HUES64 (cell line): ENCODE results near the gene SLC2A11. TPM values are rescaled to one million over a fixed set of nuclear protein-coding genes. Genes with fewer than 3 reads are reported as not detected.

Experiments
- H3K27ac ChIP-seq: 2 replicates; pipeline ENCODE4 v1.7.0; 2013; ENCODE audit warnings: low read depth, low read length, inconsistent platforms
- H3K27me3 ChIP-seq: 2 replicates; pipeline ENCODE4 v1.6.1; 2013; ENCODE audit warnings: mild to moderate bottlenecking, low read length; ENCODE audit not compliant: insufficient read depth
- H3K36me3 ChIP-seq: 2 replicates; pipeline ENCODE4 v1.6.1; 2013; ENCODE audit warnings: mild to moderate bottlenecking, low read length; ENCODE audit not compliant: insufficient read depth
- H3K4me1 ChIP-seq: 2 replicates; pipeline ENCODE4 v1.6.1; 2013; ENCODE audit warnings: mild to moderate bottlenecking, low read length, moderate library complexity; ENCODE audit not compliant: insufficient read depth
- H3K4me3 ChIP-seq: 2 replicates; pipeline ENCODE4 v1.5.1; 2013; ENCODE audit warnings: mild to moderate bottlenecking, low read length, moderate library complexity
- H3K9ac ChIP-seq: 2 replicates; pipeline ENCODE4 v1.6.1; 2013; ENCODE audit warnings: mild to moderate bottlenecking, low read depth, low read length
- H3K9me3 ChIP-seq: 2 replicates; pipeline ENCODE4 v1.6.1; 2013; ENCODE audit warnings: low read depth, low read length; ENCODE audit not compliant: insufficient read depth
- WGBS: fragments of 150-250, 120-280 bp; methylation state at CpG from one replicate; pipeline ENCODE4 v1.1.7; 2013; ENCODE audit warnings: missing lambda C conversion rate; 5-methylcytosine and 5-hydroxymethylcytosine counted together
- polyA plus RNA-seq, 2 experiments: library from polyadenylated mRNA; stranded (reverse); fragments of 50-300 nt; gene quantifications; one replicate each; pipeline ENCODE4 v1.2.3, GENCODE V29; 2013

Gene SLC2A11, protein sequence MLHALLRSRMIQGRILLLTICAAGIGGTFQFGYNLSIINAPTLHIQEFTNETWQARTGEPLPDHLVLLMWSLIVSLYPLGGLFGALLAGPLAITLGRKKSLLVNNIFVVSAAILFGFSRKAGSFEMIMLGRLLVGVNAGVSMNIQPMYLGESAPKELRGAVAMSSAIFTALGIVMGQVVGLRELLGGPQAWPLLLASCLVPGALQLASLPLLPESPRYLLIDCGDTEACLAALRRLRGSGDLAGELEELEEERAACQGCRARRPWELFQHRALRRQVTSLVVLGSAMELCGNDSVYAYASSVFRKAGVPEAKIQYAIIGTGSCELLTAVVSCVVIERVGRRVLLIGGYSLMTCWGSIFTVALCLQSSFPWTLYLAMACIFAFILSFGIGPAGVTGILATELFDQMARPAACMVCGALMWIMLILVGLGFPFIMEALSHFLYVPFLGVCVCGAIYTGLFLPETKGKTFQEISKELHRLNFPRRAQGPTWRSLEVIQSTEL
- 10.3 TPM for polyA plus RNA-seq (2013, experiment 1 of 2)
- 8.8 TPM for polyA plus RNA-seq (2013, experiment 2 of 2)

DNA sequence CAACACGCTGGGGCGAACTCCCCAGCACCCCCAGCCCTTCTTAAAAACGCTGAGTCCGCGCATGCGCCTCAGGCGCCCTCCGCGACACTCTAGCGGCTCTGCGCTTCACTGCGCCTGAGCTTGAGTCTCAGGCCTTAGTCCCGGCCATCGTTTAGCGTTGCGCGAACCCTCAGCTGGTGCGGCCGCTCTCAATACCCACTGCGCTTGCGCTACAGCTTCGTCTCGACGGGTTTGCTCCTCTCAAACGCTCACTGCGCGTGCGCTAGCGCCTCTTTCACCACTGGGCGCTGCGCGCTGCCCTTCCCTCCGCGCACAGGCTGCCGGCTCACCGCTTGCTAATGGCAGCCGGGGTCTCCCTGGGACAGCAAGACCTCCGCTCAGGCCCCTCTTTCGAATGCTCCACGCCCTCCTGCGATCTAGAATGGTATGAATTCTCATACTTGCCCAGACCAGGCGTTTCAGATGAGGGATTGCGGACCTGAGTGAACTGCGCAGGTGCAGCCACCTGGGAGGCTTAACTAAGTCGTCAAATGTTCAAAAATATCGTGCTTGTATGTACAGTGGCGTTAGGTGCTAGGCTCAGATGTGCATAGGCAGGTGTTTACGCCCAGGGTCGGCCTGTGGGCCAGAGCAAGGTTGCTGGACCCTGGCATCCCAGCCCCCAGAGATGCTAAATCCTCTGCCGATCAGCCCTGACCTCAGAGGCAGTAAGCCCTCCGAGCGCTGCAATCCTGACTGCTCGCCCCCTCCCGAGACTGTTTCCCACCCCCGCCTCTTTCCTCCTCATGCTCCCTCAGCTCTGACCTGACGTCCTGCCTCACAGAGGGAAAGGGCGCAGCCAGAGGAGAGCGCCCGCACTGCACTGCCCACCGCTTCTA, at the start of gene SLC2A11:
Gene SLC2A11, plus strand, starts transcription at position 270 of the 878 bp plus-strand sequence. Its CDS starts 125 bp downstream, at position 395.
- 1% methylated on average over 60 of the region's 60 CpGs for WGBS
- no peaks in the 10 kb centered on the region for H3K36me3 ChIP-seq
- no peaks in the 10 kb centered on the region; the same call in 1 of the 2 replicates for H3K27me3 ChIP-seq
- peak within 1 kb of the TSS; percentile 66 for H3K9ac ChIP-seq
- peaks cover 13% of the 10 kb centered on the region; the same call in 1 of the 2 replicates for H3K4me1 ChIP-seq
- peak within 1 kb of the TSS; percentile 73 for H3K4me3 ChIP-seq
- no peaks in the 10 kb centered on the region for H3K9me3 ChIP-seq
- peak within 1 kb of the TSS; percentile 84; the same call in 1 of the 2 replicates for H3K27ac ChIP-seq

DNA sequence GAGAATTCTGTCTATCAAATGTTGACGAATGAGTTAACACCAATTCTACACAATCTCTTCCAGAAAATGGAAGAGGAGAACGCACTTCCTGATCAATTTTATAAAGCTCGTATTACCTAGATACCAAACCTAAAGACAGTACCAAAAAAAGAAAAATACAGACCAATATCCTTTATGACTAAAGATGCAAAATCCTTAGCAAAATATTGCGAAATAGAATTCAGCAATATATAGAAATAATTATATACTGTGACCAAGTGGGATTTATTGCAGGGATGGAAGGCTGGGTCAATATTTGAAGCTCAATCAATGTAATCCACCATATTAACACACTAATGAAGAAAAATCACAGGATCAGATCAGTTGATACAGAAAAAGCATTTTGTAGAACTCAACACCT, 45.3 kb upstream of the SLC2A11 start:
- no peaks in the 10 kb centered on the region for H3K9me3 ChIP-seq
- peaks cover 64% of the 10 kb centered on the region for H3K36me3 ChIP-seq
- H3K27ac ChIP-seq = no peak overlapping the region
- H3K4me1 ChIP-seq = no peaks in the 10 kb centered on the region
- no peaks in the 10 kb centered on the region for H3K27me3 ChIP-seq
- 93% methylated on average over 3 of the region's 4 CpGs for WGBS
- H3K4me3 ChIP-seq = no peak overlapping the region
- H3K9ac ChIP-seq = no peak overlapping the region

DNA sequence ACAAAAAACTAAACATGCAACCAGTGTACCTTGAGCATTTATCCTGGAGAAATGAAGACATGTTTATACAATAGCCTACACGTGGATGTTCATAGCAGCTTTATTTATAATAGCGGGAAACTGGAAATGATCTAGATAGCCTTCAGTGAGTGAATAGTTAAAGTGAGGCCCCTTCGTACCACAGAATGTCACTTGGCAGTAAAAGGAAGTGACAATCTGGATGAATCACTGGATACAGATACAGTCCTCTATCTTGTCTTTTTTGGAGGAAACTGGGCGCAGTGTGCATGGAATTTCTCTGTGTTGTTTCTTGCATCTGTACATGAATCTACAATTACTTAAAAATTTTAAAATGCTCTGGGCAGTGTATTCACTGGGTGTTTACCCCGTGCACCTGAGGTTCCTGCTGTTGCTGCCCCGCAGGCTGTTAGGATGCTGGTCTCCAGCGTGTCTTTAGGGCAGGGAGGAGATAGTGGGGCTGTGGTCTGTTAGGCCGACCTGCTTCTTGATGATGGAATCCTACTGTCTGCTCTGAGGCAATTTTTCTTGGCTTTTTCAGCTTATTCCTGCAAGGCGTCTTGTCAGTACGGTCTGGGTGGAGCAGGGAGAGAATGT, 42.0 kb upstream of the SLC2A11 start:
- no peak overlapping the region for H3K9ac ChIP-seq
- H3K4me3 ChIP-seq = no peak overlapping the region
- no peaks in the 10 kb centered on the region for H3K9me3 ChIP-seq
- H3K27me3 ChIP-seq = no peaks in the 10 kb centered on the region
- 86% methylated on average over 10 of the region's 10 CpGs for WGBS
- H3K36me3 ChIP-seq = peaks cover 88% of the 10 kb centered on the region
- H3K27ac ChIP-seq = no peak overlapping the region
- H3K4me1 ChIP-seq = no peaks in the 10 kb centered on the region

DNA sequence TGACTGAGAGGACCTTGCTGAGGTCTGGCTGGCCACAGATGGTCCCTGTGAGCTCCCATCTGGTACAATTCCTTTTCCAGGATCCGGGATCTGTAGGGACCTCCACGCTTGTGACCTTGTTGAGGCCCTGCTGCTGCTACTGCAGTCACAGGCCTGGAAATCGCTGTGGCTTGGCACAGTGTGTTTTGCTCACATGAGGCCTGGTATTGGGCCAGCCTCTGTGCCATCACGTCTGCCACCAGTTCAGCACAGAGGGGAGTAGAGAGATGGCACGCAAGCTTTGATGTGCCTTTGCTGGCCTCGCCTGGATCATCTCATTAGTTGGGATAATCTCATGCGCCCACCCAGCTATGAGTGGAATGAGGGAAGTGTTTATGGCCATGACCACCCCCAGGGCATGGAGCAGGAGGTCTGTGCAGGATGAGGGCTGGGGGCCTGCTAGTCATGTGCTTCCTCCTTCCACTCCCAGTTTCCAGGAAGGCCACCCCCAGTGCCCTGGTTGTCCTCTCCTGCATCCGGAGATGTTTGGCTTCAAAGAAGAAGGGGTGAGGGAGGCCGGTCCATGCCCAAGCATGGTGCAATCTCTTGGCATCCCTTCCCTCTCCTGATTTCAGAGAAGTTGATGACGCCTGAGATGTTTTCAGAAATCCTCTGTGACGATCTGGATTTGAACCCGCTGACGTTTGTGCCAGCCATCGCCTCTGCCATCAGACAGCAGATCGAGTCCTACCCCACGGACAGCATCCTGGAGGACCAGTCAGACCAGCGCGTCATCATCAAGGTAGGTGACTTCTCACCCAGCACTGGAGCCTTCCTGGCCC, 41.3 kb upstream of the SLC2A11 start:
- Histone ChIP-seq H3K4me3 (no peak overlapping the region), H3K36me3 (peaks cover 89% of the 10 kb centered on the region), H3K4me1 (no peaks in the 10 kb centered on the region), H3K9me3 (no peaks in the 10 kb centered on the region), H3K27ac (no peak overlapping the region), H3K27me3 (no peaks in the 10 kb centered on the region), H3K9ac (no peak overlapping the region)
- WGBS = 91% methylated on average over 18 of the region's 18 CpGs

DNA sequence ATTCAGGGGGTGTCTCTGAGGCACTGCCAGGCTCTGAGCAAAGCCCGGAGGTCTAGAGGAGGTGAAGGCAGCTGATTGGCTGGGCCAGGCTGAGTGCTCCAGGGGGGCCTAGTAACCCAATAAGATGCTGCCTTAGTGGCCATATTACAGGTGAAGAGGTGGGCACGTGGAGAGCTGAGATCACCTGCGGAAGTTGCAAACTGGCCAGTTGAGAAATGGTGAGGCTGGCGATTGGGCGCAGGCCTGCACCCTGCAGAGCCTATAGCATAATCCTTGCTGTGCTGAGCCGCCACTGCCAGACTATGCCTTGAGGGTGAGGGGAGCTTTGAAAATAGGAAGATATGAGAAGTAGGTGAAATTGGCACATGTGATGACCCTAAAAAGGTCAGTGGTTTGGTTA, 40.5 kb upstream of the SLC2A11 start:
- whole genome bisulfite sequencing = 93% methylated on average over 6 of the region's 6 CpGs

DNA sequence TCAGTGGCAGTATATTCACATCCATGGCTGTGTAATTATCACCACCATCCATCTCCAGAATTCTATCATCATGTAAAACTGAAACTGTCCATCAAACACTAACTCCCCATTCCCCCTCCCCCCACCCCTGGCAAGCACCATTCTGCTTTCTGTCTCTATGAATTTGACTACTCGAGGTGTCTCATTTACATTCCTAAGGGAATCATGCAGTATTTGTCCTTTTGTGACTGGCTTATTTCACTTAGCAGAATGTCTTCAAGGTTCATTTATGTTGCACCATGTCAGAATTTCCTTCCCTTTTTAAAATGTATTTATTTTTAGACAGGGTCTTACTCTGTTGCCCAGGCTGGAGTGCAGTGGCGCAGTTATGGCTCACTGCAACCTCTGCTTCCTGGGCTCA, 39.1 kb upstream of the SLC2A11 start:
- WGBS = 99% methylated on average over 2 of the region's 2 CpGs
- H3K4me3 ChIP-seq = no peak overlapping the region
- no peaks in the 10 kb centered on the region for H3K27me3 ChIP-seq
- H3K9ac ChIP-seq = no peak overlapping the region
- peaks cover 87% of the 10 kb centered on the region for H3K36me3 ChIP-seq
- no peaks in the 10 kb centered on the region for H3K9me3 ChIP-seq
- no peaks in the 10 kb centered on the region for H3K4me1 ChIP-seq
- H3K27ac ChIP-seq = no peak overlapping the region

More for the DNA sequence above, 40.5 kb upstream of the SLC2A11 start:
- H3K27me3 ChIP-seq = no peaks in the 10 kb centered on the region
- no peak overlapping the region for H3K4me3 ChIP-seq
- H3K36me3 ChIP-seq = peaks cover 88% of the 10 kb centered on the region
- no peaks in the 10 kb centered on the region for H3K4me1 ChIP-seq
- H3K9ac ChIP-seq = no peak overlapping the region
- H3K27ac ChIP-seq = no peak overlapping the region
- no peaks in the 10 kb centered on the region for H3K9me3 ChIP-seq

DNA sequence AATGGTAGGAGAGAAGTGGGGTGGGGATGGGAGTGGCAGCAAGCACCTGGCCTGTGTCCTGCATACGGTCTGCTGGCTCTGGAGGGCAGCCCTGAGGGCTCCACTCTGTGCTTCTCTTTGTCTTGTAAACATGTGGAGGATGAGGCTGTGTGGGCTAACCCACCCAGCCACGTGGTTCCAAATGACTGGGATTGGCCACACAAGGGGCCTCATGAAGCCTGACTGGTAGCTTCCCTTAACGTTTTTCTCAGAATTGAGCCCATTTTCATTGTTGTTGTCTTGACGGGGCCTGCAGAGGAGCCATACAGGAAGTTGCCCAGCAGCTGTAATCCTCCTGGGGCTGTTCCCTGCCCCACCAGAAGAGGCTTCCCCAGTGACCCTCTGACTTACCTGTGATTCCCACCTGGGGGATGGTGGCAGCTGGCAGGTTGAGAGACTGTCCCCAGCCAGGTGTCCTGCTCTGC, 36.9 kb upstream of the SLC2A11 start:
- WGBS = 73% methylated on average over 4 of the region's 4 CpGs
- Histone ChIP-seq H3K4me3 (no peak overlapping the region), H3K9me3 (no peaks in the 10 kb centered on the region), H3K27me3 (no peaks in the 10 kb centered on the region), H3K4me1 (no peaks in the 10 kb centered on the region), H3K36me3 (peaks cover 95% of the 10 kb centered on the region), H3K9ac (no peak overlapping the region), H3K27ac (no peak overlapping the region)

DNA sequence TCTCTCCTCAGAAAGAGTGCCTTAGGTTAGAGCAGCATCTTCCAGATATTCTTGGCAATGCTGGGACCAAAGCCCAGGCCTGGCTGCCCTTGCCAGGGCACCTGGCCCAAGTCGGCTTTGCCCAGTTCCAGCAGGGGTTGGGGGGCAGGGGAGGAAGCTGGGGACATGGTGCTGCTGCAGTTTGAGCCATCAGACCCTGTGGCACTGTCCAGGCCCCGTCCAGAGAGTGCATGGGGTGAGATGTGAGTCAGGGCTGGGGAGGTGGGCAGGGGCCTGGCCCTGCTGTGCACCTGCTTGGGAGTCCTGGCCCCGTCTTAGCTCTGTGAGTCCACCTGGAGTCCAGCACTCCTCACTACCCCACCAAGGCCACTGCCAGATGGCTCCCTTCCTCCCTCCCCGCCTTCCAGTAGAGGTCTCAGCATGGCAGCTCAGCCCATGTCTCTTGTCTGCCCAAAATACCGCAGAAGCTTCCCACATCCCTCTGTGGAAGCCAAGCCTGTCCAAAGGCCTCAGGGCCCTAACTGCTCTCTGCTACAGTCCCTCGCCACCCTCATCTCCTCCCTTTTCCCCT, 35.5 kb upstream of the SLC2A11 start:
- H3K4me1 ChIP-seq = no peaks in the 10 kb centered on the region
- H3K27me3 ChIP-seq = no peaks in the 10 kb centered on the region
- H3K9ac ChIP-seq = no peak overlapping the region
- H3K9me3 ChIP-seq = no peaks in the 10 kb centered on the region
- 96% methylated on average over 6 of the region's 6 CpGs for WGBS
- no peak overlapping the region for H3K4me3 ChIP-seq
- H3K36me3 ChIP-seq = peaks cover 94% of the 10 kb centered on the region
- H3K27ac ChIP-seq = no peak overlapping the region

DNA sequence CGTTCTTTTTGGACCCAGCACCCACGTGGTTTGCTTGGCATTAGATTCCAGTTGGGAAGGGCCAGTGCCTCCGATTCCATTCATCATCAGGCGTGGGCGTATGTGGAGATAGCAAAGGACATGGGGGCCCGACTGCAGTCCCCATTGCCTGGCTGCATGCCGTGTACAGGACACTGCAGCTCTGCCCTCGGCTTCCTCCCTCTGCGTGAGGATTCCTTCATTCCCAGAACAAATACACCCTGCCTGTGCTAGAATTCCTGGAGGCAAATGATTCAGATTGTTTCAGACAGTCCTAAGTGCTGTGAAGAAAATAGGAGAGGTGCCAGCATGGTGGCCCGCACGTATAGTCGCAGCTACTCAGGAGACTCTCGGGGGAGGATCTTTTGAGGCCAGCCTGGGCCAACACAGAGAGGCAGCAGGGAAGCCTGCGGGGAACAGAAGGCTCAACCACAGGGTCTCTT, 34.3 kb upstream of the SLC2A11 start:
- Histone ChIP-seq H3K27me3 (no peaks in the 10 kb centered on the region), H3K27ac (no peak overlapping the region), H3K4me3 (no peak overlapping the region), H3K36me3 (peaks cover 90% of the 10 kb centered on the region), H3K4me1 (no peaks in the 10 kb centered on the region), H3K9ac (no peak overlapping the region), H3K9me3 (no peaks in the 10 kb centered on the region)
- WGBS = 97% methylated on average over 14 of the region's 14 CpGs
